Measurements from ENCODE around the gene CNOT6L. TPM values are rescaled to one million over a fixed set of nuclear protein-coding genes. Genes with fewer than 3 reads are reported as not detected.

Gene CNOT6L
- total and polyA plus RNA-seq, 4 donors: 4.4 to 17.7 (median 10.5) TPM

DNA sequence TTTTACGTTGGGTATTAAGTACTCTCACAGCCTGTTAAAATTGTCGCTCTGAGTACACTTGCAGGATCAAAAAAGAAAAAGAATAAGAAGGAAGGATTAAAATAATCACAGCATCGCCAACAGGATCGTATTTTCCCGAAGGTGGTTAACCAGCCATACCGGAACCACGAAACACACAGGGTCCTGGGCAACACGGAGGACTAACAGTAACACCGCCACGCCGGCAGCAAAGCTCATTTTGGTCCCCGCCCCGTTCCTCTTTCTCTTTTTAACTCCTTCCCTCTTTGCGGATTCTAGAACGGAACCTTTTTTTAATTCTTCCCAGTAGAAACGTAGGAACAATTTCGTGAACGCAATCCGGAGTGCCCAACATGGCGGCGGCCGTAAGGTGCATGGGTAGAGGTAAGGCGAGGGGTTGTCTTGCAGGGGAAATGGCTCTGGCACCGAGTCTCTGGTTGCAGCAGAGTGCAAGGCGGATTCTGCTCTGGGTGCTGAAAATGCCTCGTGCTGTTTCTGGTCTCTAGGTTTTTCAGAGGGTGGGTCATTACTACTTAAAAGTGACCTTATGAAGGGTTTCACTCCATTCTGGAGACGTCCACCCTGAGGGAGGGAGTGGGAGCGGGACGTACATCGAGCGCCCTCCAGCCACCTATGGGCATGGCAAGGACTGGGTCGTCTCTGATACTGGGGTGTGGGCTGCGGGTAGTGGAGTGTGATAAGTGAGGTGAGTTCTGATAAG, 43.5 kb upstream of the CNOT6L start, which contains the start of gene MRPL1:
TSS of gene MRPL1 (plus strand) at position 353 of the 739 bp plus-strand sequence. CDS start at position 372, 19 bp downstream.
- no peaks in the 10 kb centered on the region for H3K9me3 ChIP-seq (ENCODE audit: control insufficient read depth in 4 of 4, low read length in 3 of 4)
- H3K36me3 ChIP-seq (ENCODE audit: control insufficient read depth in 4 of 4, insufficient read depth in 3 of 4, low read depth in 1 of 4, low read length in 3 of 4): peaks cover 0 to 2% (median 0%) of the 10 kb centered on the region in 4 donors
- peak; percentile 86 for DNase-seq (ENCODE audit: low spot score)
- WGBS: under 1% methylated on average over 33 of the region's 33 CpGs
- peak; percentile 69 to 71 for TF ChIP-seq RAD21 (IDR thresholded peaks at IDR 0.05)
- peak in 1 of 2 donors; percentile 21 for TF ChIP-seq JUND (IDR thresholded peaks at IDR 0.05)
- TF ChIP-seq NR2F2 (IDR thresholded peaks at IDR 0.05): no peak
- TF ChIP-seq, protein P1, sequence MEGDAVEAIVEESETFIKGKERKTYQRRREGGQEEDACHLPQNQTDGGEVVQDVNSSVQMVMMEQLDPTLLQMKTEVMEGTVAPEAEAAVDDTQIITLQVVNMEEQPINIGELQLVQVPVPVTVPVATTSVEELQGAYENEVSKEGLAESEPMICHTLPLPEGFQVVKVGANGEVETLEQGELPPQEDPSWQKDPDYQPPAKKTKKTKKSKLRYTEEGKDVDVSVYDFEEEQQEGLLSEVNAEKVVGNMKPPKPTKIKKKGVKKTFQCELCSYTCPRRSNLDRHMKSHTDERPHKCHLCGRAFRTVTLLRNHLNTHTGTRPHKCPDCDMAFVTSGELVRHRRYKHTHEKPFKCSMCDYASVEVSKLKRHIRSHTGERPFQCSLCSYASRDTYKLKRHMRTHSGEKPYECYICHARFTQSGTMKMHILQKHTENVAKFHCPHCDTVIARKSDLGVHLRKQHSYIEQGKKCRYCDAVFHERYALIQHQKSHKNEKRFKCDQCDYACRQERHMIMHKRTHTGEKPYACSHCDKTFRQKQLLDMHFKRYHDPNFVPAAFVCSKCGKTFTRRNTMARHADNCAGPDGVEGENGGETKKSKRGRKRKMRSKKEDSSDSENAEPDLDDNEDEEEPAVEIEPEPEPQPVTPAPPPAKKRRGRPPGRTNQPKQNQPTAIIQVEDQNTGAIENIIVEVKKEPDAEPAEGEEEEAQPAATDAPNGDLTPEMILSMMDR (IDR thresholded peaks at IDR 0.05; ENCODE audit: low read depth, low read length, missing input control): no peak
- TF ChIP-seq FOXA1 (IDR thresholded peaks at IDR 0.05): peak; percentile 14
- peak; percentile 92 for TF ChIP-seq MAX (IDR thresholded peaks at IDR 0.05)
- TF ChIP-seq, protein P2, sequence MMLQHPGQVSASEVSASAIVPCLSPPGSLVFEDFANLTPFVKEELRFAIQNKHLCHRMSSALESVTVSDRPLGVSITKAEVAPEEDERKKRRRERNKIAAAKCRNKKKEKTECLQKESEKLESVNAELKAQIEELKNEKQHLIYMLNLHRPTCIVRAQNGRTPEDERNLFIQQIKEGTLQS (IDR thresholded peaks at IDR 0.05): peak; percentile 82
- peak; percentile 70 for TF ChIP-seq SP1 (IDR thresholded peaks at IDR 0.05)
- TF ChIP-seq EGR1 (IDR thresholded peaks at IDR 0.05; ENCODE audit: low read depth in 2 of 2): peak; percentile 59
- peak; percentile 95 for TF ChIP-seq TAF1 (conservative IDR thresholded peaks at IDR 0.05)
- peak; percentile 39 to 45 for TF ChIP-seq HNF4A (conservative IDR thresholded peaks at IDR 0.05)
- TF ChIP-seq ZBTB33 (IDR thresholded peaks at IDR 0.05): peak; percentile 87
- peak; percentile 14 for TF ChIP-seq HNF4G (IDR thresholded peaks at IDR 0.05)
- TF ChIP-seq FOXA2 (IDR thresholded peaks at IDR 0.05): no peak
- TF ChIP-seq REST (IDR thresholded peaks at IDR 0.05): peak; percentile 87
- peak; percentile 44 to 54 for TF ChIP-seq RXRA (IDR thresholded peaks at IDR 0.05)
- TF ChIP-seq YY1 (IDR thresholded peaks at IDR 0.05): peak; percentile 99
- TF ChIP-seq GABPA (IDR thresholded peaks at IDR 0.05 in 1 of 2, conservative IDR thresholded peaks at IDR 0.05 in 1 of 2): peak; percentile 84 to 95
- peak within 1 kb of the TSS; percentile 91 to 96 for H3K27ac ChIP-seq (ENCODE audit: low read depth in 1 of 2, low read length in 2 of 2)
- H3K27me3 ChIP-seq (ENCODE audit: control insufficient read depth in 4 of 4, insufficient read depth in 4 of 4, low read length in 3 of 4): no peaks in the 10 kb centered on the region
- H3K4me3 ChIP-seq (ENCODE audit: low read depth in 1 of 3, low read length in 3 of 3): peak within 1 kb of the TSS; percentile 63 to 94 (median 89)
- peaks cover 3 to 15% (median 6%) of the 10 kb centered on the region in 4 donors for H3K4me1 ChIP-seq (ENCODE audit: control insufficient read depth in 4 of 4, insufficient read depth in 4 of 4, low read length in 3 of 4)
- peak within 1 kb of the TSS; percentile 98 to 100 for H3K9ac ChIP-seq (ENCODE audit: low read depth in 1 of 2, low read length in 2 of 2)

Measured in liver (tissue), 9 donors.